CD8-positive, alpha-beta memory T cell (primary cell): ENCODE data around the gene ANGEL1. TPM values are rescaled to one million over a fixed set of nuclear protein-coding genes. Genes with fewer than 3 reads are reported as not detected.

Experiments
- CTCF ChIA-PET: fragments of 350-600 bp; sonication (Branson Sonifier 250); formaldehyde crosslinking; loops from one replicate; lab custom pipeline; 2021; ENCODE audit warnings: antibody characterized with exemption; lab: Charles Lee
- POLR2A ChIA-PET: fragments of 350-600 bp; sonication (Branson Sonifier 250); formaldehyde crosslinking; loops from one replicate; lab custom pipeline; 2021; ENCODE audit warnings: antibody characterized with exemption; lab: Charles Lee
- DNase-seq, 5 donors: peaks; one replicate each; pipeline versions ENCODE4 v3.0.0 to v3.0.0-alpha.2; 2020 to 2022; ENCODE audit warnings: mixed read lengths in 1 of 5
- H3K27ac ChIP-seq: one replicate; pipeline ENCODE4 v1.7.0; 2013; ENCODE audit warnings: low read depth, mild to moderate bottlenecking, low read length, moderate library complexity
- H3K27me3 ChIP-seq: 2 replicates; pipeline ENCODE4 v1.7.0; 2013; ENCODE audit warnings: low read length, mild to moderate bottlenecking; ENCODE audit not compliant: insufficient read depth, poor library complexity, severe bottlenecking
- H3K36me3 ChIP-seq: 2 replicates; pipeline ENCODE4 v1.7.0; 2013; ENCODE audit warnings: mild to moderate bottlenecking, low read length, moderate library complexity; ENCODE audit not compliant: insufficient read depth
- H3K4me1 ChIP-seq: 2 replicates; pipeline ENCODE4 v1.7.0; 2013; ENCODE audit warnings: mild to moderate bottlenecking, low read length, moderate library complexity; ENCODE audit not compliant: insufficient read depth
- H3K4me3 ChIP-seq: 2 replicates; pipeline ENCODE4 v1.7.0; 2013; ENCODE audit warnings: mild to moderate bottlenecking, low read length
- H3K9me3 ChIP-seq: 2 replicates; pipeline ENCODE4 v1.7.0; 2013; ENCODE audit warnings: mild to moderate bottlenecking, low read length
- H3K27ac Mint-ChIP-seq, 8 donors: one replicate each; pipeline ENCODE4 v1.8.0; 2020 to 2021; ENCODE audit warnings: mixed read lengths in 8 of 8, mild to moderate bottlenecking in 6 of 8, inconsistent platforms in 3 of 8, moderate library complexity in 3 of 8
- H3K27me3 Mint-ChIP-seq, 2 donors: one replicate each; pipeline ENCODE4 v1.8.0; 2020 to 2021; ENCODE audit warnings: mixed read lengths in 2 of 2, mild to moderate bottlenecking in 1 of 2, moderate library complexity in 1 of 2
- H3K36me3 Mint-ChIP-seq, 3 donors: one replicate each; pipeline ENCODE4 v1.8.0; 2020 to 2021; ENCODE audit warnings: mixed read lengths in 3 of 3, inconsistent platforms in 1 of 3, mild to moderate bottlenecking in 1 of 3
- H3K4me1 Mint-ChIP-seq, 3 donors: one replicate each; pipeline ENCODE4 v1.8.0; 2020 to 2021; ENCODE audit warnings: mixed read lengths in 3 of 3, inconsistent platforms in 1 of 3, mild to moderate bottlenecking in 1 of 3
- H3K4me3 Mint-ChIP-seq, 7 donors: one replicate each; pipeline ENCODE4 v1.8.0; 2020 to 2021; ENCODE audit warnings: mixed read lengths in 7 of 7, mild to moderate bottlenecking in 6 of 7, moderate library complexity in 4 of 7, inconsistent platforms in 2 of 7
- H3K9me3 Mint-ChIP-seq, 5 donors: one replicate each; pipeline ENCODE4 v1.8.0; 2020 to 2022; ENCODE audit warnings: mixed read lengths in 5 of 5, mild to moderate bottlenecking in 3 of 5, moderate library complexity in 2 of 5, inconsistent platforms in 1 of 5
- polyA plus RNA-seq: library from polyadenylated mRNA; unstranded; fragments of 300-500 nt; fragmentation: Illumina TruSeq; gene quantifications from one replicate; pipeline ENCODE4 v1.2.3, GENCODE V29; 2021
- total RNA-seq, 2 experiments: library from RNA; stranded (reverse); gene quantifications; one replicate each; pipeline ENCODE4 v1.2.3, GENCODE V29; 2021

Gene ANGEL1
- total and polyA plus RNA-seq, 3 experiments from 2014 or later = 16.0 to 19.7 (median 17.1) TPM

- Histone ChIP-seq H3K36me3 (peaks cover 8% of the 10 kb centered on the region), H3K27ac (no peak overlapping the region), H3K4me3 (peak overlapping the region; percentile 70), H3K27me3 (no peaks in the 10 kb centered on the region), H3K4me1 (peaks cover 23% of the 10 kb centered on the region), H3K9me3 (no peaks in the 10 kb centered on the region)
- Mint-ChIP-seq H3K4me3 (peak overlapping the region; percentile 83 to 97 (median 95)), H3K27me3 (peaks cover 0 to 4% of the 10 kb centered on the region in 2 donors), H3K27ac (peak overlapping the region; percentile 66 to 98 (median 92)), H3K36me3 (peaks cover 0 to 38% (median 9%) of the 10 kb centered on the region in 3 donors), H3K9me3 (no peaks in the 10 kb centered on the region), H3K4me1 (peaks cover 26 to 37% (median 37%) of the 10 kb centered on the region in 3 donors)
- DNase-seq = no peak
- ChIA-PET CTCF (interaction anchor here (0.7 to 2.1 kb wide), 5 partner anchors 9 to 103 kb away, joined by 3 to 11 read pairs (median 4); no protein-coding TSS in a partner anchor), POLR2A (interaction anchor here (0.5 kb wide), 1 partner anchor 22 kb away, joined by 3 read pairs; no protein-coding TSS in a partner anchor)
Measured at GRCh38 chr14:76811561-76811960, 1.1 kb downstream of the ANGEL1 start.

DNA sequence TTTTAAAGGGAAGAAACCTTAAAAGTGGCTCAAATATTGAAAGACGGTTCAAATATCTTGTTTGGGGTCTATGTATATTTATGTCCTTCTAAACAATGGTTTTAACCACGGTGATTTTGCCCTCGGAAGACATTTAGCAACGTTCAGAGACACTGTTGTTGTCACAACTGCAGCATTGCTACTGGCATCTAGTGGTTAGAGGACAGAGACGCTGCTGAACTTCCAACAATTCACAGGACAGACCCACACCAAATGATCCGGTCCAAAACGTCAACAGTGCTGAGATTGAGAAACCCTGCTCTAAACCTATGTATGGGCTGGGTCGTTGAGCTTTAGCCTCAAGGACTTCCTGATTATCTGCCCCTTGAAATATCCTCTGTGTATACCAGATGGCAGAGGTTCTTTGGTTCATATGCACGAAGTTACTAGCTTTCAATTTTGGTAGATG lies 1.7 kb downstream of the ANGEL1 start:
- peaks cover 0 to 4% of the 10 kb centered on the region in 2 donors for H3K27me3 Mint-ChIP-seq
- H3K27ac ChIP-seq = no peak overlapping the region
- peak overlapping the region; percentile 30 for H3K4me3 ChIP-seq
- no peaks in the 10 kb centered on the region for H3K9me3 Mint-ChIP-seq
- peaks cover 23% of the 10 kb centered on the region for H3K4me1 ChIP-seq
- H3K36me3 Mint-ChIP-seq = peaks cover 0 to 44% (median 10%) of the 10 kb centered on the region in 3 donors
- peak overlapping the region; percentile 24 to 98 (median 74) for H3K27ac Mint-ChIP-seq
- H3K27me3 ChIP-seq = no peaks in the 10 kb centered on the region
- CTCF ChIA-PET = interaction anchor here (0.7 to 2.1 kb wide), 5 partner anchors 8 to 104 kb away, joined by 3 to 11 read pairs (median 4); no protein-coding TSS in a partner anchor
- H3K36me3 ChIP-seq = peaks cover 8% of the 10 kb centered on the region
- peak in 1 of 5 donors; percentile 16 for DNase-seq
- H3K4me3 Mint-ChIP-seq = peak overlapping the region; percentile 83 to 97 (median 93)
- H3K9me3 ChIP-seq = no peaks in the 10 kb centered on the region
- POLR2A ChIA-PET = interaction anchor here (0.5 to 0.7 kb wide), 2 partner anchors 22 to 510 kb away, joined by 3 read pairs; partner anchors contain the start of gene GSTZ1
- H3K4me1 Mint-ChIP-seq = peaks cover 26 to 37% (median 37%) of the 10 kb centered on the region in 3 donors

DNA sequence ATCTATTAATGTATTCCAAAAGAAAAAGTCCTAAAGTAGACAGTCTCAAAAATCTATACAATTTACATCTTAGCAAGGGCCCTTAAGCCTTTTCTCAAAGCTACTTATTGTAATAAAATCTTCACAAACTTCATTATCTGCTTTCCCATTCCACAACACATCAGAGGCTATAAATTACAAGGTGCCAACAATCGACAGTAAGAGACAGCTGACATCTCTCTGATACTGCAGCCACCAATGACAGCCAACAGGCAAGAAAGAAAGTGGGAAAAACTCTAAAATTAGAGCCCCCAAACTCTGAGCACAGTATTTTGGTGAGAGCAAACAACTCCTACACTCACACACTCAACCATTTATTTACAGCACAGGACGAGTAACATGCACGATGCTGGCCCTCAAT lies 2.2 kb downstream of the ANGEL1 start:
- Histone ChIP-seq H3K4me1 (peaks cover 23% of the 10 kb centered on the region), H3K27ac (no peak overlapping the region), H3K36me3 (peaks cover 8% of the 10 kb centered on the region), H3K27me3 (no peaks in the 10 kb centered on the region), H3K4me3 (peak overlapping the region; percentile 30), H3K9me3 (no peaks in the 10 kb centered on the region)
- H3K36me3 Mint-ChIP-seq = peaks cover 0 to 48% (median 12%) of the 10 kb centered on the region in 3 donors
- CTCF ChIA-PET = interaction anchor here (1.0 to 2.1 kb wide), 3 partner anchors 8 to 100 kb away, joined by 3 to 11 read pairs (median 4); no protein-coding TSS in a partner anchor
- DNase-seq = no peak
- peak overlapping the region; percentile 24 to 98 (median 74) for H3K27ac Mint-ChIP-seq
- peak overlapping the region; percentile 1 to 97 (median 88) for H3K4me3 Mint-ChIP-seq
- H3K27me3 Mint-ChIP-seq = peaks cover 0 to 4% of the 10 kb centered on the region in 2 donors
- H3K9me3 Mint-ChIP-seq = no peaks in the 10 kb centered on the region
- peaks cover 26 to 37% (median 37%) of the 10 kb centered on the region in 3 donors for H3K4me1 Mint-ChIP-seq
- POLR2A ChIA-PET = interaction anchor here (0.7 kb wide), 1 partner anchor 511 kb away, joined by 3 read pairs; the partner anchor contains the start of gene GSTZ1

- Histone ChIP-seq H3K27me3 (no peaks in the 10 kb centered on the region), H3K4me1 (peaks cover 23% of the 10 kb centered on the region), H3K36me3 (peaks cover 13% of the 10 kb centered on the region), H3K4me3 (no peak overlapping the region), H3K9me3 (no peaks in the 10 kb centered on the region), H3K27ac (no peak overlapping the region)
- Mint-ChIP-seq H3K9me3 (no peaks in the 10 kb centered on the region), H3K27me3 (peaks cover 0 to 4% of the 10 kb centered on the region in 2 donors), H3K36me3 (peaks cover 0 to 62% (median 14%) of the 10 kb centered on the region in 3 donors), H3K27ac (no peak overlapping the region), H3K4me3 (no peak overlapping the region), H3K4me1 (peaks cover 26 to 37% (median 37%) of the 10 kb centered on the region in 3 donors)
- no peak for DNase-seq
- ChIA-PET CTCF (no interaction called here), POLR2A (no interaction called here)
Measured at GRCh38 chr14:76808990-76809389, 3.7 kb downstream of the ANGEL1 start.

DNA sequence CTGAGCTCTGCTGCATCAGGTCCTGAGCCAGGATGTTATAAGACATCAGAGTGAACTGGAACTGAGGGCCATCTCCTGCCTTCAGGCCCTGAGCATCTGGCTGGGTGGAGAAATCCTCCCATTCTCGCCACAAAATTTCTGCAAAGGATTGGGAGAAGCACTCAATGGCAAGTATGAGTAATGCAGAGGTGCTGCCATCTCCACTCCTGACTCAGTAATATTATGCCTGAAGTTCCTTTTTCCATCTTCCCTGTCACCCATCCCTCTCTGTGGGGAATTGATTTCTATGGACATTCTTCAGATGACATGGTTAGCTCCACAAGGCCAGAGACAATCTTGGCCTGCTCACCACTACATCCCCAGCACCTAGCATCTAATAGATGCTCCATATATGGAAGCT lies 4.7 kb downstream of the ANGEL1 start:
- Mint-ChIP-seq H3K9me3 (no peaks in the 10 kb centered on the region), H3K27ac (peak overlapping the region in 1 of 8 donors; percentile 66), H3K36me3 (peaks cover 10 to 72% (median 23%) of the 10 kb centered on the region in 3 donors), H3K27me3 (peaks cover 0 to 4% of the 10 kb centered on the region in 2 donors), H3K4me3 (peak overlapping the region in 1 of 7 donors; percentile 18), H3K4me1 (peaks cover 24 to 34% (median 30%) of the 10 kb centered on the region in 3 donors)
- H3K4me1 ChIP-seq = peaks cover 19% of the 10 kb centered on the region
- ChIA-PET CTCF (no interaction called here), POLR2A (no interaction called here)
- H3K27me3 ChIP-seq = no peaks in the 10 kb centered on the region
- H3K36me3 ChIP-seq = peaks cover 23% of the 10 kb centered on the region
- H3K27ac ChIP-seq = no peak overlapping the region
- no peak overlapping the region for H3K4me3 ChIP-seq
- no peaks in the 10 kb centered on the region for H3K9me3 ChIP-seq
- no peak for DNase-seq

GRCh38 chr14:76806446-76806845 lies 6.2 kb downstream of the ANGEL1 start:
- CTCF ChIA-PET = interaction anchor here (0.8 to 1.7 kb wide), 4 partner anchors 22 to 318 kb away, joined by 3 to 4 read pairs (median 4); no protein-coding TSS in a partner anchor
- Mint-ChIP-seq H3K9me3 (no peaks in the 10 kb centered on the region), H3K4me1 (peaks cover 17 to 23% (median 20%) of the 10 kb centered on the region in 3 donors), H3K27ac (no peak overlapping the region), H3K36me3 (peaks cover 15 to 79% (median 35%) of the 10 kb centered on the region in 3 donors), H3K4me3 (no peak overlapping the region), H3K27me3 (no peaks in the 10 kb centered on the region)
- Histone ChIP-seq H3K36me3 (peaks cover 30% of the 10 kb centered on the region), H3K27ac (no peak overlapping the region), H3K4me1 (peaks cover 11% of the 10 kb centered on the region), H3K9me3 (no peaks in the 10 kb centered on the region), H3K27me3 (no peaks in the 10 kb centered on the region), H3K4me3 (no peak overlapping the region)
- POLR2A ChIA-PET = no interaction called here
- DNase-seq = no peak

GRCh38 chr14:76793956-76794355 lies 18.7 kb downstream of the ANGEL1 start:
- DNase-seq = no peak
- Histone ChIP-seq H3K27me3 (no peaks in the 10 kb centered on the region), H3K9me3 (no peaks in the 10 kb centered on the region), H3K4me1 (no peaks in the 10 kb centered on the region), H3K27ac (no peak overlapping the region), H3K36me3 (peaks cover 17% of the 10 kb centered on the region), H3K4me3 (no peak overlapping the region)
- Mint-ChIP-seq H3K27ac (no peak overlapping the region), H3K9me3 (no peaks in the 10 kb centered on the region), H3K4me3 (no peak overlapping the region), H3K36me3 (peaks cover 6 to 73% (median 24%) of the 10 kb centered on the region in 3 donors), H3K4me1 (no peaks in the 10 kb centered on the region), H3K27me3 (no peaks in the 10 kb centered on the region)
- CTCF ChIA-PET = no interaction called here
- POLR2A ChIA-PET = no interaction called here

- H3K27me3 ChIP-seq = no peaks in the 10 kb centered on the region
- no peaks in the 10 kb centered on the region for H3K27me3 Mint-ChIP-seq
- POLR2A ChIA-PET = no interaction called here
- no peak for DNase-seq
- no peaks in the 10 kb centered on the region for H3K9me3 Mint-ChIP-seq
- H3K36me3 ChIP-seq = peaks cover 23% of the 10 kb centered on the region
- H3K4me3 ChIP-seq = no peak overlapping the region
- peaks cover 6 to 74% (median 27%) of the 10 kb centered on the region in 3 donors for H3K36me3 Mint-ChIP-seq
- H3K27ac ChIP-seq = no peak overlapping the region
- no peaks in the 10 kb centered on the region for H3K9me3 ChIP-seq
- no peaks in the 10 kb centered on the region for H3K4me1 ChIP-seq
- CTCF ChIA-PET = no interaction called here
- no peak overlapping the region for H3K4me3 Mint-ChIP-seq
- no peak overlapping the region for H3K27ac Mint-ChIP-seq
- H3K4me1 Mint-ChIP-seq = no peaks in the 10 kb centered on the region
Measured at GRCh38 chr14:76793324-76793723, 19.4 kb downstream of the ANGEL1 start.
